ENCODE data around the gene ARHGAP27. TPM values are rescaled to one million over a fixed set of nuclear protein-coding genes. Genes with fewer than 3 reads are reported as not detected.

ARHGAP27 gene
- total RNA-seq, 1 experiment from 2014 or later = 39.2 TPM

GRCh38 chr17:45388604-45389325, 43.9 kb downstream of the ARHGAP27 start:
- intact Hi-C loops (cut with micrococcal nuclease; ENCODE audit: unreplicated experiment) = loop anchor here (5.0 kb wide), 1 partner anchor 111 kb away; no protein-coding TSS in a partner anchor
- H3K4me1 ChIP-seq (ENCODE audit: control insufficient read depth, insufficient read depth, low read length) = peaks cover 22% of the 10 kb centered on the region
- TF ChIP-seq CTCF (IDR thresholded peaks at IDR 0.05) = no peak
- ATAC-seq (no peak), DNase-seq (ENCODE audit: low read depth, low spot score) (no peak)
- ChIA-PET POLR2A (interaction anchor here (0.7 kb wide), 1 partner anchor 670 kb away, joined by 4 read pairs; no protein-coding TSS in a partner anchor), CTCF (no interaction called here)
- H3K27me3 ChIP-seq (ENCODE audit: control insufficient read depth, insufficient read depth, low read length) = no peaks in the 10 kb centered on the region
- no peaks in the 10 kb centered on the region for H3K9me3 ChIP-seq (ENCODE audit: control insufficient read depth, insufficient read depth, low read depth, low read length)
- H3K27ac ChIP-seq (ENCODE audit: low read length) = peak overlapping the region; percentile 57; the same call in 1 of the 2 replicates
- H3K4me3 ChIP-seq (ENCODE audit: low read depth in 2 of 2, low read length in 2 of 2) = no peak overlapping the region
- no TSS peak for BruUV-seq (replicated peaks)
- no peaks in the 10 kb centered on the region for H3K36me3 ChIP-seq (ENCODE audit: control insufficient read depth, insufficient read depth, low read length)
- in situ Hi-C loops (cut with HindIII; ENCODE audit: low pct_unique_long_range_greater_than_20kb, low sequenced_read_pairs) = no loop called here

GRCh38 chr17:45387739-45388138, 44.9 kb downstream of the ARHGAP27 start:
- Histone ChIP-seq H3K9me3 (ENCODE audit: control insufficient read depth, insufficient read depth, low read depth, low read length) (no peaks in the 10 kb centered on the region), H3K36me3 (ENCODE audit: control insufficient read depth, insufficient read depth, low read length) (no peaks in the 10 kb centered on the region), H3K27ac (ENCODE audit: low read length) (no peak overlapping the region; the same call in 1 of the 2 replicates), H3K4me3 (ENCODE audit: low read depth in 2 of 2, low read length in 2 of 2) (no peak overlapping the region), H3K27me3 (ENCODE audit: control insufficient read depth, insufficient read depth, low read length) (no peaks in the 10 kb centered on the region), H3K4me1 (ENCODE audit: control insufficient read depth, insufficient read depth, low read length) (peaks cover 28% of the 10 kb centered on the region)
- CTCF ChIA-PET = no interaction called here
- DNase-seq (ENCODE audit: low read depth, low spot score) (no peak), ATAC-seq (no peak)
- POLR2A ChIA-PET = interaction anchor here (0.5 kb wide), 1 partner anchor 16 kb away, joined by 4 read pairs; no protein-coding TSS in a partner anchor
- BruUV-seq (replicated peaks) = no TSS peak
- no peak for TF ChIP-seq SIN3A (IDR thresholded peaks at IDR 0.05; ENCODE audit: borderline replicate concordance, insufficient read depth, low read depth, low read length)
- no peak for TF ChIP-seq POLR2AphosphoS5 (IDR thresholded peaks at IDR 0.05; ENCODE audit: low read depth, low read length)
- no peak for TF ChIP-seq TCF7L2 (IDR thresholded peaks at IDR 0.05; ENCODE audit: low read depth, low read length)
- no peak for TF ChIP-seq CTCF (IDR thresholded peaks at IDR 0.05)
- intact Hi-C loops (cut with micrococcal nuclease; ENCODE audit: unreplicated experiment) (loop anchor here (5.0 kb wide), 1 partner anchor 110 kb away; no protein-coding TSS in a partner anchor), in situ Hi-C loops (cut with HindIII; ENCODE audit: low pct_unique_long_range_greater_than_20kb, low sequenced_read_pairs) (no loop called here)

GRCh38 chr17:45386178-45386577, 46.5 kb downstream of the ARHGAP27 start:
- CTCF ChIA-PET = no interaction called here
- Histone ChIP-seq H3K27me3 (ENCODE audit: control insufficient read depth, insufficient read depth, low read length) (no peaks in the 10 kb centered on the region), H3K9me3 (ENCODE audit: control insufficient read depth, insufficient read depth, low read depth, low read length) (no peaks in the 10 kb centered on the region), H3K27ac (ENCODE audit: low read length) (peak overlapping the region; percentile 86), H3K4me3 (ENCODE audit: low read depth in 2 of 2, low read length in 2 of 2) (no peak overlapping the region), H3K4me1 (ENCODE audit: control insufficient read depth, insufficient read depth, low read length) (peaks cover 36% of the 10 kb centered on the region), H3K36me3 (ENCODE audit: control insufficient read depth, insufficient read depth, low read length) (no peaks in the 10 kb centered on the region)
- TF ChIP-seq REST (IDR thresholded peaks at IDR 0.05; ENCODE audit: insufficient read depth in 1 of 2, low read depth in 2 of 2, low read length in 1 of 2) = no peak
- TF ChIP-seq SIN3A (IDR thresholded peaks at IDR 0.05; ENCODE audit: borderline replicate concordance, insufficient read depth, low read depth, low read length) = no peak
- TF ChIP-seq POLR2AphosphoS5 (IDR thresholded peaks at IDR 0.05; ENCODE audit: low read depth, low read length) = no peak
- TF ChIP-seq TCF7L2 (IDR thresholded peaks at IDR 0.05; ENCODE audit: low read depth, low read length) = no peak
- no peak for TF ChIP-seq CTCF (IDR thresholded peaks at IDR 0.05)
- intact Hi-C loops (cut with micrococcal nuclease; ENCODE audit: unreplicated experiment) (loop anchor here (5.0 kb wide), 1 partner anchor 109 kb away; no protein-coding TSS in a partner anchor), in situ Hi-C loops (cut with HindIII; ENCODE audit: low pct_unique_long_range_greater_than_20kb, low sequenced_read_pairs) (no loop called here)
- no peak for DNase-seq (ENCODE audit: low read depth, low spot score)
- ATAC-seq = no peak
- POLR2A ChIA-PET = no interaction called here
- no TSS peak for BruUV-seq (replicated peaks)
